Measurements from ENCODE around the gene MYBPC2.

Gene MYBPC2

GRCh38 chr19:50398675-50399367 is 33.9 kb upstream of the MYBPC2 start:
- no peak for ATAC-seq
- TF ChIP-seq, protein P1, sequence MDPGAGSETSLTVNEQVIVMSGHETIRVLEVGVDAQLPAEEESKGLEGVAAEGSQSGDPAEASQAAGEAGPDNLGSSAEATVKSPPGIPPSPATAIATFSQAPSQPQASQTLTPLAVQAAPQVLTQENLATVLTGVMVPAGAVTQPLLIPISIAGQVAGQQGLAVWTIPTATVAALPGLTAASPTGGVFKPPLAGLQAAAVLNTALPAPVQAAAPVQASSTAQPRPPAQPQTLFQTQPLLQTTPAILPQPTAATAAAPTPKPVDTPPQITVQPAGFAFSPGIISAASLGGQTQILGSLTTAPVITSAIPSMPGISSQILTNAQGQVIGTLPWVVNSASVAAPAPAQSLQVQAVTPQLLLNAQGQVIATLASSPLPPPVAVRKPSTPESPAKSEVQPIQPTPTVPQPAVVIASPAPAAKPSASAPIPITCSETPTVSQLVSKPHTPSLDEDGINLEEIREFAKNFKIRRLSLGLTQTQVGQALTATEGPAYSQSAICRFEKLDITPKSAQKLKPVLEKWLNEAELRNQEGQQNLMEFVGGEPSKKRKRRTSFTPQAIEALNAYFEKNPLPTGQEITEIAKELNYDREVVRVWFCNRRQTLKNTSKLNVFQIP (CRISPR knock-in tag; IDR thresholded peaks at IDR 0.05; ENCODE audit: borderline replicate concordance, low read depth), result no peak
- no peak for TF ChIP-seq TCF4 (CRISPR knock-in tag; IDR thresholded peaks at IDR 0.05; ENCODE audit: borderline replicate concordance)
- TF ChIP-seq ESRRG (CRISPR knock-in tag; IDR thresholded peaks at IDR 0.05), result no peak
- TF ChIP-seq ZNF8 (CRISPR knock-in tag; IDR thresholded peaks at IDR 0.05), result no peak
- no peak for TF ChIP-seq ZFP3 (CRISPR knock-in tag; IDR thresholded peaks at IDR 0.05)
- TF ChIP-seq, protein P2, sequence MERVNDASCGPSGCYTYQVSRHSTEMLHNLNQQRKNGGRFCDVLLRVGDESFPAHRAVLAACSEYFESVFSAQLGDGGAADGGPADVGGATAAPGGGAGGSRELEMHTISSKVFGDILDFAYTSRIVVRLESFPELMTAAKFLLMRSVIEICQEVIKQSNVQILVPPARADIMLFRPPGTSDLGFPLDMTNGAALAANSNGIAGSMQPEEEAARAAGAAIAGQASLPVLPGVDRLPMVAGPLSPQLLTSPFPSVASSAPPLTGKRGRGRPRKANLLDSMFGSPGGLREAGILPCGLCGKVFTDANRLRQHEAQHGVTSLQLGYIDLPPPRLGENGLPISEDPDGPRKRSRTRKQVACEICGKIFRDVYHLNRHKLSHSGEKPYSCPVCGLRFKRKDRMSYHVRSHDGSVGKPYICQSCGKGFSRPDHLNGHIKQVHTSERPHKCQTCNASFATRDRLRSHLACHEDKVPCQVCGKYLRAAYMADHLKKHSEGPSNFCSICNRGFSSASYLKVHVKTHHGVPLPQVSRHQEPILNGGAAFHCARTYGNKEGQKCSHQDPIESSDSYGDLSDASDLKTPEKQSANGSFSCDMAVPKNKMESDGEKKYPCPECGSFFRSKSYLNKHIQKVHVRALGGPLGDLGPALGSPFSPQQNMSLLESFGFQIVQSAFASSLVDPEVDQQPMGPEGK (CRISPR knock-in tag; IDR thresholded peaks at IDR 0.05; ENCODE audit: borderline replicate concordance), result no peak
- no peak for TF ChIP-seq GLIS3 (CRISPR knock-in tag; IDR thresholded peaks at IDR 0.05)
- no peak for TF ChIP-seq CSRNP3 (CRISPR knock-in tag; IDR thresholded peaks at IDR 0.05)
- TF ChIP-seq ZFP30 (CRISPR knock-in tag; IDR thresholded peaks at IDR 0.05), result no peak
- no peak for TF ChIP-seq ISL1 (CRISPR knock-in tag; IDR thresholded peaks at IDR 0.05)
- TF ChIP-seq ARNTL (CRISPR knock-in tag; IDR thresholded peaks at IDR 0.05; ENCODE audit: borderline replicate concordance, low read depth), result no peak
- no peak for TF ChIP-seq TOX (CRISPR knock-in tag; IDR thresholded peaks at IDR 0.05; ENCODE audit: borderline replicate concordance)
- no peak for TF ChIP-seq SNAI2 (CRISPR knock-in tag; IDR thresholded peaks at IDR 0.05)
- no peak for TF ChIP-seq ZNF565 (CRISPR knock-in tag; conservative IDR thresholded peaks at IDR 0.05; ENCODE audit: low read depth)
- TF ChIP-seq, protein P3, sequence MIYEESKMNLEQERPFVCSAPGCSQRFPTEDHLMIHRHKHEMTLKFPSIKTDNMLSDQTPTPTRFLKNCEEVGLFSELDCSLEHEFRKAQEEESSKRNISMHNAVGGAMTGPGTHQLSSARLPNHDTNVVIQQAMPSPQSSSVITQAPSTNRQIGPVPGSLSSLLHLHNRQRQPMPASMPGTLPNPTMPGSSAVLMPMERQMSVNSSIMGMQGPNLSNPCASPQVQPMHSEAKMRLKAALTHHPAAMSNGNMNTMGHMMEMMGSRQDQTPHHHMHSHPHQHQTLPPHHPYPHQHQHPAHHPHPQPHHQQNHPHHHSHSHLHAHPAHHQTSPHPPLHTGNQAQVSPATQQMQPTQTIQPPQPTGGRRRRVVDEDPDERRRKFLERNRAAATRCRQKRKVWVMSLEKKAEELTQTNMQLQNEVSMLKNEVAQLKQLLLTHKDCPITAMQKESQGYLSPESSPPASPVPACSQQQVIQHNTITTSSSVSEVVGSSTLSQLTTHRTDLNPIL (CRISPR knock-in tag; IDR thresholded peaks at IDR 0.05; ENCODE audit: low read depth), result no peak
- TF ChIP-seq ZNF70 (CRISPR knock-in tag; IDR thresholded peaks at IDR 0.05), result no peak
- no peak for TF ChIP-seq OSR1 (CRISPR knock-in tag; IDR thresholded peaks at IDR 0.05)

DNA sequence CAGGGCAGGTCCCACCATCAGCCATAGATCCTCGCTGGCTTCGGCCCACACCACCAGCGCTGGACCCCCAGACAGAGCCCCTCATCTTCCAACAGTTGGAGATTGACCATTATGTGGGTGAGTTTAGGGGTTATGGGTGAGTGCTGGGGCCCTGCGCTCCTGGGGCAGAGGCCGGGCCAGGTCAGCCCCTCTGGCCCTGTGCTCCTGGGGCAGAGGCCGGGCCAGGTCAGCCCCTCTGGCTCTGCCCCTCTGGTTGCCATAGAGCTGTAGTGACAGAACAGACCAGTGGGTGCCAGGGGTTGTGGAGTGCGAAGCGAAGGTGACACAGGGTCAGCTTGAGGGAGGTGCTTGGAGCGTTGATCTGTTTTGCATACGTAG is 33.3 kb upstream of the MYBPC2 start:
- ATAC-seq, result no peak
- TF ChIP-seq GLIS3 (CRISPR knock-in tag; IDR thresholded peaks at IDR 0.05), result no peak
- no peak for TF ChIP-seq ESRRG (CRISPR knock-in tag; IDR thresholded peaks at IDR 0.05)
- TF ChIP-seq ZNF70 (CRISPR knock-in tag; IDR thresholded peaks at IDR 0.05), result no peak

GRCh38 chr19:50401605-50402450 is 30.9 kb upstream of the MYBPC2 start:
- no peak for ATAC-seq

More at GRCh38 chr19:50401605-50402450, 30.9 kb upstream of the MYBPC2 start:
- TF ChIP-seq SNAI2 (CRISPR knock-in tag; IDR thresholded peaks at IDR 0.05) (no peak), ISL1 (CRISPR knock-in tag; IDR thresholded peaks at IDR 0.05) (no peak), TCF4 (CRISPR knock-in tag; IDR thresholded peaks at IDR 0.05; ENCODE audit: borderline replicate concordance) (no peak), BACH2 (CRISPR knock-in tag; IDR thresholded peaks at IDR 0.05; ENCODE audit: borderline replicate concordance) (no peak), ZNF565 (CRISPR knock-in tag; conservative IDR thresholded peaks at IDR 0.05; ENCODE audit: low read depth) (no peak), ARNTL (CRISPR knock-in tag; IDR thresholded peaks at IDR 0.05; ENCODE audit: borderline replicate concordance, low read depth) (no peak), ZFP3 (CRISPR knock-in tag; IDR thresholded peaks at IDR 0.05) (no peak), PPARA (CRISPR knock-in tag; IDR thresholded peaks at IDR 0.05; ENCODE audit: borderline replicate concordance) (no peak), ZC3H10 (CRISPR knock-in tag; IDR thresholded peaks at IDR 0.05) (no peak), TSHZ2 (CRISPR knock-in tag; IDR thresholded peaks at IDR 0.05) (no peak)
- TF ChIP-seq, protein P3 (CRISPR knock-in tag; IDR thresholded peaks at IDR 0.05; ENCODE audit: low read depth), result no peak

All from SK-N-SH treated with all-trans-retinoic acid at 6 μM for 48 hours (cell line).